ENCODE measurements around the gene DIS3L2.
A peak's percentile ranks its signal among the peaks of the same experiment; 100 is the strongest.
"Not testable (repeated sequence)": the region's sequence is repeated elsewhere in the genome, so short reads cannot be mapped to it uniquely, and the experiment has no call there.

DIS3L2 gene

GRCh38 chr2:232013701-232014353 lies 52.3 kb downstream of the DIS3L2 start:
- DNase-seq, result peak; percentile 64

- no peak for DNase-seq
These were observed 53.2 kb downstream of the DIS3L2 start for GRCh38 chr2:232014681-232015080.

- DNase-seq, result no peak
These were observed 56.7 kb downstream of the DIS3L2 start for GRCh38 chr2:232018181-232018580.

GRCh38 chr2:232022718-232023117 lies 61.2 kb downstream of the DIS3L2 start:
- DNase-seq, result no peak

DNA sequence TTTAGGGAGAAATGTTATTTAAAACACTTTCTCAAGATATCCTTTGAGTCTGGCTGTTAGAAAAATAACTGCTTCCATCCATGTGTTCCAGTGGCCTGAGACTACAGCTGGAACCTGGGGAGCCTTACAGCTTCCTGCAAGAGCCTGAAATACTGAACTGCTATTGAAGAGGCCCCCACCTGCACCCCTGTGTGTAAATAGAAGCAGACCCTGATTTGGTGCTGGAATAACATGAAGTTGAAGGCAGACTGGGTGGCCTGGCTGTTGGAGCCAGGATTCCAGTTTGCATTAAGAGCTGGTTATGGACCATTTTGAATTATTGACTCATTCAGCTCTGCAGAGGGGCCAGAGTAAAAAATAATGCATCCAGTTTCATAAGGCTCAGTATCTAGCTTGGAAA lies 61.9 kb downstream of the DIS3L2 start:
- no peak for DNase-seq

DNA sequence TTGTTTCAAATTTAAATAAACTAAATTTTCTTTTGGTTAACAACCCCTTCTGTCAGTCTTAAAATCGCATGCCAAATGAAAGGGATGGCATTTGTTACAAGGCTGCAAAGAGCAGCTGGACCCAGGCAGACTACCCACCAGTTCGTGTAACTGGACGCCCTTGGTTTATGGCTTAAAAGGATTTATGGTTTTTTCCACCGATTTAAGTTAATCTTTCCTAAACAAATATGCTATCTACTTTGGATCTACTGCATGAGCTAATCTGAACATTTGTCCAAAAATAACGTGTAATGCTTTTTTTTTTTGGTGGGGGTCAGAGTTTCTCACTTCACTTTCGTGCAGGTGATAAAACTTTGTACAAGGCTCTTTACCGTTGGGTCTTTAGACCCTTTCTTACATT lies 62.9 kb downstream of the DIS3L2 start:
- no peak for DNase-seq

DNA sequence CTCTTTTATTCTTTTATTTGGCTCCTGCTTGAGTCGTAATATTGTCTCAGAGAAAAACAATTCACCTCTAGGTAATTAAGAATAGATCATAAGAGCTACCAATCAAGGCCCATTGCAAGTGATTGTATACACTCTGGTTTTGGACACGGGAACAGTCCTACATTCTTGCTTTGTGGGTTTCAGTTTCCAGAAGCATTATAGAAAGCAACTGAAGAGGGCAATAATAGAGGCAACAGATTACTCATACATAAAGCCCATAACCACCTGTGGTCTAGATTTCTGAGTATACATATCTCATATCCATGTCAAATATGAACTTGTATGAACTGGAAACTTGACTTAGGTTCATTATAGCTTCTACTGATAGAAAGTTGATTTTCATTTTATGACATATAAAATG lies 65.4 kb downstream of the DIS3L2 start:
- DNase-seq, result no peak

DNA sequence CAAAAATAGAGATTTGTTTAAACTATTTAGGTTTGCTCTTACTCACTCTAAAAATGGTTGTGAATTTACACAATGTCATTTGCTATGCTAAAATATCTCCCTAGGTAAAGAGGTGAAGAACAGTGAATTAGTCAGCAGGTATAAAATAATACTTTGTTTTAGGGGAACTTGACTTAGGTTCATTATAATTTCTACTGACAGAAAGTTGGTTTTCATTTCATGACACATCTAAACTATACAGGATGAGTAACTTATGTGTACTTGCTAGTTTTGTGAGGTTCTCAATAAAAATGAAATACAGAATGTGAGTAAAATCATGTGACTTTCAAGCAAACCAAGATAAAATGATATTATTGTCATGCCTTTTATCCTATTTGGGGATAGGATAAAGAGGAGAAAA lies 66.0 kb downstream of the DIS3L2 start:
- no peak for DNase-seq

- DNase-seq, result no peak
These were observed 66.6 kb downstream of the DIS3L2 start for GRCh38 chr2:232028071-232028470.

DNA sequence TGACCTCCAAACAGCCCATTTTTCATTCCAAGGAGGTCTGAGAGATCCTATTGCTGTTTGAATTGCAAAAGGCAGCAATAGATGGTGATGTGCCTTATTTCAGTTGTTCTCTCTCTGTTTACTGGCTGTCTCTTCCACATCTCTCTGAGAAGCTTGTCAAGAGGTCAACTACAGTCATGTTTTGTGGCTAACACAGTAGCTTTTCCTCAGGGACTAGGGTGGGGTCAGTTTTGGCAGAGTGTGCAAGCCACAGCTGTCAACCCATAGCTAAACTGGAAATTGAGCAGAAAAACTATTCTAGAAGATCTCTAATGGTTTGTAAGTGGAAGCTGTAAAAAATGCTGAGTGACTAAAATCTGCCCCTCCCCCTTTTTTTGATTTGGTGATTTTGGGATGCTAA lies 67.1 kb downstream of the DIS3L2 start:
- DNase-seq, result no peak

DNA sequence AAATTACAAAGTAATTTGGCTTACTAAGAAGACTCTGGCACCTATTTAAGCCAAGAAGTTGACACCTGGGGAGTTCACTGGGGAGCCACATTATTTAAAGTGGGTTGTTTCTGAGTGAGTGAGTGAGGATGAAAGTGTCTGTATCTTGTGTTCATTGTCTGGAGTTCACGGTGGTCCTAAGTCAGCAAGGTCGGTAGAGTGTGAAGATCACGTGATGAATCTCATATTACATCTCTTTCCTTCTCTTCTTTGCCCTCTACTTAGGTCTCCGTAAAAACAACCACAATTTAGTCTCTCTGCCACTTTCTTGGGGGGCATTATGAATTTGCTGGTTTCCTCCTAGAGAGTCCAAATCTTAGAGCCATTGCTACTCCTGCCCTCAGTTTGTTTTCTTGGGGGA lies 67.8 kb downstream of the DIS3L2 start:
- DNase-seq, result no peak

DNA sequence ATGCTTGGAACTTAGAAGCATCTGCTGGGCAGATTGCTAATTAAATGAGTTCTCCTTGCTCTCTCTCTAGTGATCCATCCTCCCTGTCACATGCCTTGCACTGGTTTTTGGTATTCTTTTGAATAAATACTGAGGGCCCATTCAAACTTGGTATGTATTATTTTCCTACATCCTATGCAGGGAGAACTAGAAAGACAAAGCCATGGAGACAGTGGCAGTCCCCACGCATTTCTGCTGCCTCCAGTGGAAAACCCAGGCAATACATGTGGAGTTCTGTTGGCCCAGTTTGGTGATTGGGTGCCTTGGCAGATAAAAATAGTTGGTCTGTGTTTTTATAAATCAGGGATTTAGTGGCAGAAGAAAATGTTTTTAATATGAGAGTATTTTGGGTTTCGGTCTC lies 68.7 kb downstream of the DIS3L2 start:
- DNase-seq, result no peak

- not testable (repeated sequence) for DNase-seq
These were observed 73.8 kb downstream of the DIS3L2 start for GRCh38 chr2:232035292-232035691.

- not testable (repeated sequence) for DNase-seq
These were observed 75.4 kb downstream of the DIS3L2 start for GRCh38 chr2:232036876-232037275.

DNA sequence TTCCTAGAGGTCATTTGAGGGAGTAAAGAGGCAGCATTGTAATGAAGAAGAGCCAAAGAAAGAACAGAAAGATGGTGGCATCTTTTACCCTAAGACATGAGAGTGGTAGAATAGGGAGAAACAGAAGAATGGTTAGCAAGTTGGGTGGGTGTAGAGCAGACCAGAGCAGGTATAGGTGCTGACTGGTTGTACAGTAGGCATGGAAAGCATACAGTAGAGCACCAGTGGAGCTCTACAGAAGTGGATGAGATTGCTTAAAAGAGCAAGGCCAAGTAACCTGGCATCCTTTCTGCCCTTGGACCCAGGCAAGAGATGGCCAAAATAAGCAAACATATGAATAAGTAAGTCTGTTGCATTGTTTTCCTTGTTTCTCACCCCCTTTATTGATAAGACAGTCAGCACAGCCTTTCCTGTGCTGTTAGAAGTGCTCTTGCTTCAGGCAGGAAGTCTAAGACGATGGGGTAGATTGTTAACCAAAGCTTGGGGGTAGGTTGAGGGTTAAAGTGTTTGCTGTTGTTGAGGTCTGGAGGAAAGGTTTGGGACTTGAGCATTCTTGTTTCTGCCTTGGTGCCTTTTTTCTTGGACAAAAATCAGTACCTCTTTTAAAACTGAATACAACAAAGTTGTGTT lies 76.9 kb downstream of the DIS3L2 start:
- DNase-seq, result no peak

DNA sequence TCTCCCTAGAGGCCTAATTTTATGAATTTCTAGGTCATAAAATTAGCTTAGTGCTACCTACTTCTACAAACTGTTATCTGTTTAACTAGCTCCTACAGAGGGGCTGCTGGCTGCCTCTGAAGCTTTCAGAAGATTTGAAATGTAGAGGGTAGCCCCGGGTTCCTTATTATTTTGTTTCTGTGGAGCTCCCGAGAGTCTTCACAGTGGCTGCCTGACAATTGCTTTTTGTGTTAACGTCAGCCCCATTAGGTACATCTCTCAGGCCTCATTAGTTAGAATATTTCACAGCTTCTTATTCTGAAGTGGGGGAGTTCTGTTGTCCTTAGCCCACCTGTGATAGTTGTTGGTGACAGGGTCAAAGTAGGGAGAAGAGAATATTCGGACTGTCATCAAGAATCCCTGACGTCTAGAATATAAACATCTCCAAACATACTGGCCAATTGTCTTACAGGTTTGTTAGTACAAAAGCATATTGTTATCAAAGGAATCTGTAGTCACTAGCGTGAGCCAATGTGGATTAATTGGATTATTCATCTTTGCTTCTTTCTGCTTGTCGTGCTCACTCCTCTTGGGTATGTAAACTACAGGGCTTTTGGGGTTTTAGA lies 77.5 kb downstream of the DIS3L2 start:
- DNase-seq, result no peak

DNA sequence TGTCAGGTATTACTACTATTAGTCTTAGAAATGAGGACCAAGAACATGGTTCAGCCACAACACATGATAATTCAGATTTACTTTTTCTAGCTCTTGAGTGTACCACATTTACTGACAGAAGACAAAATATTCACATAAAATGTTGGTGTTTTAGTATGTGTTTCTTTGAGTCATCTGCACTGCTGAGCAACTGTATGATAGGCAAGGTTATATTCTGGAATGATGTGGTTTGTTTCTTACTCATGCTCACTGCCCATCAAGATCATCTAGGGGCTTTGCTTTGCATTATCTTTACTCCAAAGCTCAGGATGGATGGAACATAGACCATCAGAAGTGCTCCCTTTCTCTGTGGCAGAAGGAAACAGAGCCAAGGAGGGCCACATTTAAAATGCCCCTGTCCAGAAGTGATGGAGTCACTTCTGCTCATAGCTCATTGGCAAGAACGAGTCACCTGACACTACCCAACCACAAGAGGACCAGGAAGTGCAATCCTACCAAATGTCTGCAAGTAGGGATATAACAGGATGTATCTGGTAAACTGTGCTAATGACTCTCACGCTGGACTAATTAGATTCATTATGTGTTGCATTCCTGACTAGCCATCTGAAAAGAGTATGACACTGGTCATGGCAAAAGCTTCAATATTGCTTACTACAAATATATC lies 81.5 kb downstream of the DIS3L2 start:
- DNase-seq, result no peak

DNA sequence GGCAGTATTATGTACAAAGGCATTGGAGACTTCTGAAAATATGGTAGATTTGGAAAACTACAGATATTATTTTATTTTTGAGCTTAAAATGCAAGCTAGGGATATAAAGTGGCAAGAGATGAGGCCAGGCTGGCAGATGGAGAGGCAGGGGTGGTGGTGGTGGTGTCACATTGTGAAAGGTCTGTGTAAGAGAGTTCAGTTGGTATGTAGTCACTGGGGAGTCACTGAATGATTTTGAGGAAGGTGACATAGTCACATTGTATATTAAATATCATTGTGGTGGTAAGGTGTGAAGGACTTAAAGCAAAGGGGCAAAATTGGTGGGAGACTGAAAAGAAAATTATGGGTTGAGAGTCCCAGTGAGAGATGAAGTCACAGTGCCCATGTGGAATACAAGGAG lies 82.5 kb downstream of the DIS3L2 start:
- no peak for DNase-seq

DNA sequence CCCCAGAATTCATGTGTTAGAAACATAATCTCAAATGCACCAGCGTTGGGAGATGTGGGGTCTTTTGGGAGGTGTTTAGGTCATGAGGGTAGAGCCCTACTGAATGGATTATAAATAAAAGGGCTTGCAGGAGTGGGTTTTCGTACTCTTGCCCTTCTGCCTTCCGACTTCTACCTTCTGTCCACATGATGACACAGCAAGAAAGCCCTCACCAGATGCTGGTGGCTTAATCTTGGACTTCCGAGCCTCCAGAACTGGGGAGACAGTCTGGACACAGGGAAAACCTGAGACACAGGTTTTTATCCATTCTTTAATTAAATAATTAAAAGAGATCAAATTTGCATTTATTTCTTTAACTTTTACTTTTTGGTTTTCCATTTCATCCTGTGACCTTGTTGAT lies 87.8 kb downstream of the DIS3L2 start:
- DNase-seq, result no peak

DNA sequence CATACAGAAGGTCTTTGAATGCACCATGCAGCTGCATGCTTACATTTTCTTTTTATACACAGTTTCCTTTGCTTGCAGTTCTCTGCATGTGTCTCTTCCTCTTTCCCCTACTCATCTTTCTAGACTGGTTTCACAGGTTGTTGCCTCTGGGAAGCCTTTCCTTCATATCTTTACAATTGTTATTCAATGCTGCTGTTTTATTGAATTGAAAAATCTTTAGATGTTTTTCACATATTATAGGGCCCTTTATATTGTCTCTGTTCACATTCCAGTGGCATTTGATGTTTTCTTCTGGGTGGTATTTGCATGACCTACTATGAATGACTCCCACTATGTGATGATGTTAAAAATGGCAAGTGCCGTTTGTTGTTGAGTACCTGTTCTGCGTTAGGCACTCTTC lies 91.1 kb downstream of the DIS3L2 start:
- DNase-seq, result no peak

DNA sequence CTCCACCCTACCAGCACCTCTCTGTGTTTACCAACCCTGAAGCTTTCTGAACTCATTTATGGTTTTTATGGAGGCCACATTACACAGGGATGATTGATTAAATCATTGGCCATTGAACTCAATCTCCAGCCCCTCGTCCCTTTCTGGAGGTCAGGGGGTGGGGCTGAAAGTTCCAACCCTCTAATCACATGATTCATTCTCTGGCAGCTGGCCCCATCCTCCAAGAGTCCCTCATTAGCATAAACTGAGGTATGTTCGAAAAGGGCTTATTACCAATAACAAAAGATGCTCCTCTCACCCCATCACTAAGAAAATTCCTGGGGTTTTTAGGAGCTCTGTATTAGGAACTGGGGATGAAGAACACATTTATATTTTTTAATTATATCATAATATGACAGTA lies 92.3 kb downstream of the DIS3L2 start:
- DNase-seq, result no peak

GRCh38 chr2:232058063-232058877 lies 96.8 kb downstream of the DIS3L2 start:
- no peak for DNase-seq

DNA sequence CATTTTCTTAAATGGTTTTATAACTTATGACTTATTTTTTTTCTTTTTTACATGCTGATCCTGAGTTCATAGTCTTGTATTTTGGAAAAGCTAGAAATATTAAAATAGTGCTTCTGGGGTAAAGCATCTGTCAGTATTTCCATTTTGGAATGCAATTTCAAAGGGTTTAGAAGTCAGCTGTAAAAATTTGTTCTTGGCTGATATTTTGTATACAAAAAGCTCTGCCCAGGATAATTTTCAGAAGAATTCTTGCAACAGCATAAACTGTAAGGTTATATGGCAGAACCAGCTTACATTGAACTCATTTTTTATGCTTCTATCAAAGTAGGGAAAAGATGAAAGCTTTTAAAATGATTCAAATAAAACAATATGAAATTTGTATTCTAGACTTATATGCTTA lies 97.4 kb downstream of the DIS3L2 start:
- DNase-seq, result no peak

All from suppressor macrophage treated with lipopolysaccharide for 4 hours (primary cell).